A673 (cell line): ENCODE results near the gene PTCHD4.

ENCODE experiments used
- EZH2 ChIP-seq: fragments of 200-600 bp; sonication (generic); IDR thresholded peaks from 2 replicates; pipeline ENCODE4 v1.6.1; 2017; ENCODE audit warnings: borderline replicate concordance, low read depth, mild to moderate bottlenecking, mixed read lengths, antibody characterized with exemption, low read length; ENCODE audit not compliant: poor library complexity, severe bottlenecking
- TF ChIP-seq, protein P1 (sequence below): fragments of 300-800, 200-600 bp; sonication (generic); conservative IDR thresholded peaks from 2 replicates; pipeline ENCODE4 v1.5.1; 2017; ENCODE audit warnings: low read depth, mild to moderate bottlenecking, antibody characterized with exemption, low read length, moderate library complexity, mixed read lengths

DNA sequence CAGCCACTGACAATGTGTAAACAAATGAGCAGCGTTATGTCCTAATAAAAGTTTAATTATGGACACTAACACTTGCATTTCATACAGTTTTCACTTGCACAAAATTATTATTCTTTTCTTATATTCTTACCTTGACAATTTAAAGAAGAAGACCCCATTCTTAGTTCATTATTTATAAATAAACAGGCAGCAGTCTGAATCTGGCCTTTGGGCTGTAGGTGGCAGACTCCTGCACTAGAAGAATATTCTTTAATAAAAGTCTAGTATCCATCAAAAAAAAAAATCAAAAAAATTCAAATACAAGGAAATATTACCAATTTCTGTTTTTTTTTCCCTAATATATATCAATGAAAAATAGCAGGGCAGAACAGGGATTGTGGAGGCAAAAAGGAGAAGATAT is 24.8 kb downstream of the PTCHD4 start:
- TF ChIP-seq, protein P1, sequence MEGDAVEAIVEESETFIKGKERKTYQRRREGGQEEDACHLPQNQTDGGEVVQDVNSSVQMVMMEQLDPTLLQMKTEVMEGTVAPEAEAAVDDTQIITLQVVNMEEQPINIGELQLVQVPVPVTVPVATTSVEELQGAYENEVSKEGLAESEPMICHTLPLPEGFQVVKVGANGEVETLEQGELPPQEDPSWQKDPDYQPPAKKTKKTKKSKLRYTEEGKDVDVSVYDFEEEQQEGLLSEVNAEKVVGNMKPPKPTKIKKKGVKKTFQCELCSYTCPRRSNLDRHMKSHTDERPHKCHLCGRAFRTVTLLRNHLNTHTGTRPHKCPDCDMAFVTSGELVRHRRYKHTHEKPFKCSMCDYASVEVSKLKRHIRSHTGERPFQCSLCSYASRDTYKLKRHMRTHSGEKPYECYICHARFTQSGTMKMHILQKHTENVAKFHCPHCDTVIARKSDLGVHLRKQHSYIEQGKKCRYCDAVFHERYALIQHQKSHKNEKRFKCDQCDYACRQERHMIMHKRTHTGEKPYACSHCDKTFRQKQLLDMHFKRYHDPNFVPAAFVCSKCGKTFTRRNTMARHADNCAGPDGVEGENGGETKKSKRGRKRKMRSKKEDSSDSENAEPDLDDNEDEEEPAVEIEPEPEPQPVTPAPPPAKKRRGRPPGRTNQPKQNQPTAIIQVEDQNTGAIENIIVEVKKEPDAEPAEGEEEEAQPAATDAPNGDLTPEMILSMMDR, result peak; percentile 42; the same call in 1 of the 2 replicates
- TF ChIP-seq EZH2, result no peak
